Lower leg skin (tissue), 4 donors: Measurements from ENCODE around the gene CCDC71. TPM values are rescaled to one million over a fixed set of nuclear protein-coding genes. Genes with fewer than 3 reads are reported as not detected.

Source experiments
- DNase-seq, 2 donors: peaks; one replicate each; pipeline ENCODE4 v3.0.0-alpha.2; 2019; ENCODE audit warnings: low spot score in 2 of 2
- H3K4me3 ChIP-seq: fragments of 200-600 bp; sonication (generic); 2 replicates; pipeline ENCODE4 v1.5.1; 2017; ENCODE audit warnings: mild to moderate bottlenecking, low read depth; ENCODE audit not compliant: poor library complexity, severe bottlenecking
- POLR2A ChIP-seq, 2 donors: fragments of 450-650 bp; IDR thresholded peaks; one replicate each; pipeline ENCODE4 v1.6.1; 2016 to 2017; ENCODE audit warnings: antibody characterized with exemption in 2 of 2, mild to moderate bottlenecking in 1 of 2, moderate library complexity in 1 of 2
- WGBS, 2 donors: methylation state at CpG; one replicate each; pipeline ENCODE4 v1.1.5; 2018; 5-methylcytosine and 5-hydroxymethylcytosine counted together
- intact Hi-C: fragments of 100-400 bp; cut with DNase I; formaldehyde crosslinking; loops from one replicate; pipeline ENCODE4 v1.15.0; 2023; ENCODE audit warnings: low total_unique reads
- total RNA-seq, 4 donors: library from RNA; depleted of rRNA; stranded (reverse); fragments of >200 nt; gene quantifications; one replicate each; pipeline ENCODE4 v1.1.0, GENCODE V29; 2016
- TF ChIP-seq, protein P1 (sequence below), 3 donors: fragments of 450-650 bp; IDR thresholded peaks; one replicate each; pipeline ENCODE4 v1.5.1; 2016; ENCODE audit warnings: antibody characterized with exemption in 3 of 3, mild to moderate bottlenecking in 3 of 3, moderate library complexity in 2 of 3

Gene CCDC71
- total RNA-seq, 4 donors from 2014 or later: 28.0 to 39.9 (median 33.7) TPM

DNA sequence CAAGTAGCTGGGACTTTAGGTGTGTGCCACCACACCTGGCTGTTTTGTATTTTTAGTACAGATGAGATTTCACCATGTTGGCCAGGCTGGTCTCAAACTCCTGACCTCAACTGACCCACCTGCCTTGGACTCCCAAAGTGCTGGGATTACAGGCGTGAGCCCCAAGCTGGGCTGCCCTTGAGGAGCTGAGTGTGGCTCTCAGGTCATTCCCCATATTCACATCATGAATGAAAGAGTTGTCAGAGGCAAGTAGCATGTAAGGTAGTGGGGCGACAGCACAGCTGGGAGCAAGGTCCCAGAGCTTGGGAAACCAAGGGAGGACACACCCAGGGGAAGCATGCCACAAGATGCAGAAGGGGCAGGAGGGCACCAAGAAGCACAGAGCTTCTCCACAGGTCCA lies 4.9 kb downstream of the CCDC71 start:
- no peak for DNase-seq
- 96 to 100% methylated on average over 2 of the region's 2 CpGs for WGBS, 2 donors
- intact Hi-C loops: loop anchor here (10.0 kb wide), 1 partner anchor 176 kb away; no protein-coding TSS in a partner anchor
- no peak overlapping the region for H3K4me3 ChIP-seq
- TF ChIP-seq, protein P1, sequence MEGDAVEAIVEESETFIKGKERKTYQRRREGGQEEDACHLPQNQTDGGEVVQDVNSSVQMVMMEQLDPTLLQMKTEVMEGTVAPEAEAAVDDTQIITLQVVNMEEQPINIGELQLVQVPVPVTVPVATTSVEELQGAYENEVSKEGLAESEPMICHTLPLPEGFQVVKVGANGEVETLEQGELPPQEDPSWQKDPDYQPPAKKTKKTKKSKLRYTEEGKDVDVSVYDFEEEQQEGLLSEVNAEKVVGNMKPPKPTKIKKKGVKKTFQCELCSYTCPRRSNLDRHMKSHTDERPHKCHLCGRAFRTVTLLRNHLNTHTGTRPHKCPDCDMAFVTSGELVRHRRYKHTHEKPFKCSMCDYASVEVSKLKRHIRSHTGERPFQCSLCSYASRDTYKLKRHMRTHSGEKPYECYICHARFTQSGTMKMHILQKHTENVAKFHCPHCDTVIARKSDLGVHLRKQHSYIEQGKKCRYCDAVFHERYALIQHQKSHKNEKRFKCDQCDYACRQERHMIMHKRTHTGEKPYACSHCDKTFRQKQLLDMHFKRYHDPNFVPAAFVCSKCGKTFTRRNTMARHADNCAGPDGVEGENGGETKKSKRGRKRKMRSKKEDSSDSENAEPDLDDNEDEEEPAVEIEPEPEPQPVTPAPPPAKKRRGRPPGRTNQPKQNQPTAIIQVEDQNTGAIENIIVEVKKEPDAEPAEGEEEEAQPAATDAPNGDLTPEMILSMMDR (IDR thresholded peaks at IDR 0.05): no peak
- no peak for TF ChIP-seq POLR2A (IDR thresholded peaks at IDR 0.05)

DNA sequence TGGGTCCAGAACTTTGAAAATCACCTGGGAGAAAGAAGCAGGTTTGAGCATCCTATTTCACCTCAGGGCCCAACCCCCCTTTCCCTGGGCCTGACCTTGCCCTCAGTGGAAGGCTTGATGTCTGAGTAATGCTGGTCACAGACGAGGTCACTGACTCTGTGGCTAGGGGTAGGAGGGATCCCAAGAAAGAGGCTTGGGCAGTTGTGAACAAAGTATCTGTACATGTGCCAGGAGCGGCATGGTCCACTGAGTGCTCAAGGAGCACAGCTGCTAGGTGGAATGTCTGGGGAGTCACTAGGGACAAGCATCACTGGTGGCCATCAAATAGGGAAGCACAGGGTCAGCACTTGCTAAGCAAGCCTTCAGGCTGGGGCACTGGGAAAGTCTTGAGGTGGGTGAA lies 7.3 kb downstream of the CCDC71 start:
- intact Hi-C loops: no loop called here
- WGBS, 2 donors: 67 to 68% methylated on average over 2 of the region's 2 CpGs

DNA sequence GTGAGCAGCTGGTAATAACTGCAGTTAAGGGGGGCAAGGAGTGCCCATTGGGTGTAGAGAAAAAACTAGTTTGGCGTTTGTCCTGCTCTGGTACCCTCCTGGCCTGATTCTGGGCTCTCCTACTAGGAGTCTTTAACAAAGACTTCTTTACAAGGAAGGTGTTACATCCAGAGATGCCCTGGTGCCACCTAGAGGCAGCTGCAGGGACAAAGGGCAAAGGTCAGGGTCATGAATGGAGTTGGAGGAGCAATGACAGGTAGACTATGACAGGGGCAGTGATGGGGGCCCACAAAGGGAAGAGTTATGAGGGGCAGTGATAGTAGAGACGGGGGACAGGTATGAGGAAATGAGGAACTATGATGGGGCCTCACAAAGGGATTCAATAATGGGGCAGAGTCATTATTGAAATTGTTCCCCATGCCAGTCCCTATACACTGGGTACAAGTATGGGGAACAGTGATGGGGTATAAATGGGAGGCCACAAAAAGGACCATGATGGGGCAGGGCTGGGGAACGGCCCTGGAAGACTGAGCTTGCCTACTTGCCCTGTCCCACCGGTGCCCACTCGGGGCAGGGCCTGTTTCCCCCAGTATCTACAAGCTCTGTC lies 7.9 kb downstream of the CCDC71 start:
- TF ChIP-seq POLR2A (IDR thresholded peaks at IDR 0.05): no peak
- TF ChIP-seq, protein P1 (IDR thresholded peaks at IDR 0.05): no peak
- no peak overlapping the region for H3K4me3 ChIP-seq
- WGBS, 2 donors: 67 to 79% methylated on average over 5 of the region's 5 CpGs
- DNase-seq: peak in 1 of 2 donors; percentile 30
- intact Hi-C loops: no loop called here

More for the DNA sequence above, 7.3 kb downstream of the CCDC71 start:
- no peak overlapping the region for H3K4me3 ChIP-seq
- no peak for DNase-seq
- no peak for TF ChIP-seq POLR2A (IDR thresholded peaks at IDR 0.05)
- TF ChIP-seq, protein P1 (IDR thresholded peaks at IDR 0.05): no peak

DNA sequence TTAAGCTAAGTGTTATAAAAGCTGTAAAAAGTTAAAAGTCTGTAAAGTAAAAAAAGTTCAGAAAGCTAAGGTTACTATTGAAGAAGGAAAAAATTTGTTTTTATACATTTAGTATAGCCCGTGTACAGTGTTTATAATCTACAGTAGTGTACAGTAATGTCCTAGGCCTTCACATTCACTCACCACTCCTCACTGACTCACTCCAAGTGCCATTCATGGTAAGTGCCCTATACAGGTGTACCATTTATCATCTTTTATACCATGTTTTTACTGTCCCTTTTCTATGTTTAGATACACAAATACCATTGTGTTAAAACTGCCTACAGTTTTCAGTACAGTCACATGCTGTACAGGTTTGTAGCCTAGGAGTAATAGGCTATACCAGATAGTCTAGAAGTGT lies 8.8 kb downstream of the CCDC71 start:
- WGBS, 2 donors: 81 to 84% methylated on average over 1 of the region's 1 CpG
- intact Hi-C loops: no loop called here
- H3K4me3 ChIP-seq: no peak overlapping the region
- TF ChIP-seq, protein P1 (IDR thresholded peaks at IDR 0.05): no peak
- TF ChIP-seq POLR2A (IDR thresholded peaks at IDR 0.05): no peak
- no peak for DNase-seq

DNA sequence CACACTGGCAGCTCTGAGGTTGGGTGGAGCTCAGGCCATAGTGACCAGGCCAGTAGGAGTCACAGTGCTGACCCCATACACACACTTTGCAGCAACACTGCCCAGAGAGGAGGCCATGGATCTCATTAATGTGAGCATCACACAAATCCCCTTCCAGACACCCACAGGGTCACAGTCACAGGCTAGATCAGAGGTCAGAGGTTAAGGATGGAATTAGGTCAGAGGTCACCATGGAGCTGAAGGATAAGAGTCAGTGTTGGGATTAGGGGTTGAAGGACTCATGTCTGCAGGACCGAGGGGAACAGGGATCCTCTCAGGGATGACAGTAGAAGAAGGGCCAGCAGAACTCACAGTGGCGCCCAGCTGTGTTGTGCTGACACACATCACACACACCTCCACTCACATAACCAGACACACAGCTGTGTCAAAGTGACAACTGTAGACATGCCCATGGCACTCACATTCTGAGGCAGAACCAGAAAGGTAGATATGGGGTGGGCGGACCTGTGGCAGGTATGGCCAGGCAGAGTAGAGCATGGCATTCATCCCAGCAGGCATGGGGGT lies 12.7 kb downstream of the CCDC71 start:
- DNase-seq: no peak
- no peak overlapping the region for H3K4me3 ChIP-seq
- no peak for TF ChIP-seq POLR2A (IDR thresholded peaks at IDR 0.05)
- TF ChIP-seq, protein P1 (IDR thresholded peaks at IDR 0.05): no peak
- intact Hi-C loops: no loop called here
- WGBS, 2 donors: 75 to 82% methylated on average over 3 of the region's 3 CpGs
